K562 (cell line): Measurements from ENCODE around the gene ALDH9A1. TPM values are rescaled to one million over a fixed set of nuclear protein-coding genes. Genes with fewer than 3 reads are reported as not detected.

Experiments used
- ATAC-seq: fragments of 200-7000 bp; cut with Tn5 transposase; 3 replicates; pipeline ENCODE4 v1.9.1; 2020; ENCODE audit warnings: moderate library complexity
- BruUV-seq: library from RNA; stranded (reverse); fragments of 400-500 nt; replicated peaks from 2 replicates; lab custom pipeline; 2021; lab: Mats Ljungman, UMichigan
- CTCF ChIA-PET: fragments of 300-600 bp; formaldehyde crosslinking; extraction: SDS; loops from one replicate; lab custom pipeline; 2021; ENCODE audit warnings: low intra/inter-chr PET ratio; lab: Yijun Ruan, JAX
- POLR2A ChIA-PET: fragments of 300-600, 350-650 bp; sonication (Branson Sonifier 250); formaldehyde crosslinking; extraction: SDS; loops from one replicate; lab custom pipeline; 2021; ENCODE audit warnings: antibody characterized with exemption, inconsistent platforms; lab: Yijun Ruan, JAX
- DNase-seq, 4 experiments: peaks; one replicate each; pipeline versions ENCODE4 v3.0.0 to v3.0.0-alpha.2; 2011 to 2018; ENCODE audit warnings: low spot score in 3 of 4, mixed read lengths in 3 of 4; ENCODE audit errors: extremely low read depth in 1 of 4
- FAIRE-seq: peaks from 2 replicates; lab custom pipeline; 2011; peaks lifted over from hg19 to GRCh38; lab: Jason Lieb, UNC
- H2AFZ ChIP-seq: 2 replicates; pipeline ENCODE4 v1.6.0; 2011; ENCODE audit warnings: low read depth, low read length, control low read depth, inconsistent platforms
- H3K27ac ChIP-seq: fragments of 200-600 bp; 3 replicates; pipeline ENCODE4 v1.8.0; 2011; ENCODE audit warnings: low read depth, mild to moderate bottlenecking, control low read depth, inconsistent platforms, low read length, moderate library complexity, mixed read lengths; ENCODE audit errors: extremely low read depth
- H3K27me3 ChIP-seq, 2 experiments: fragments of 300-600 bp in 1 of 2; 2 replicates in 1 of 2; 3 replicates in 1 of 2; pipeline versions ENCODE4 v1.6.0 to v1.8.0; 2011; ENCODE audit warnings: inconsistent platforms in 2 of 2, low read length in 2 of 2, mild to moderate bottlenecking in 1 of 2, mixed read lengths in 1 of 2, moderate library complexity in 1 of 2; ENCODE audit not compliant: control insufficient read depth in 2 of 2, insufficient read depth in 2 of 2
- H3K36me3 ChIP-seq: fragments of 300-600 bp; 3 replicates; pipeline ENCODE4 v1.8.0; 2011; ENCODE audit warnings: mild to moderate bottlenecking, low read length, inconsistent platforms; ENCODE audit not compliant: control insufficient read depth, insufficient read depth
- H3K4me1 ChIP-seq, 2 experiments: fragments of 200-600 bp in 1 of 2; replicated peaks in 1 of 2; 2 replicates in 1 of 2; 3 replicates in 1 of 2; pipeline versions ENCODE4 v1.5.1 to v1.8.0; 2011; ENCODE audit warnings: inconsistent platforms in 2 of 2, low read length in 2 of 2, mild to moderate bottlenecking in 1 of 2, mixed read lengths in 1 of 2, moderate library complexity in 1 of 2; ENCODE audit not compliant: control insufficient read depth in 2 of 2, insufficient read depth in 2 of 2
- H3K4me2 ChIP-seq: 2 replicates; pipeline ENCODE4 v1.6.1; 2011; ENCODE audit warnings: low read length, control low read depth, inconsistent platforms, mixed read lengths; ENCODE audit not compliant: insufficient read depth
- H3K4me3 ChIP-seq: fragments of 200-600 bp; sonication (generic), shearing (Covaris generic); 2 replicates; pipeline ENCODE4 v1.5.1; 2016; ENCODE audit warnings: control low read depth, inconsistent platforms
- H3K79me2 ChIP-seq: fragments of 200-600 bp; 3 replicates; pipeline ENCODE4 v1.8.0; 2011; ENCODE audit warnings: low read length, inconsistent platforms; ENCODE audit not compliant: control insufficient read depth, insufficient read depth
- H3K9ac ChIP-seq, 2 experiments: 2 replicates each; pipeline versions ENCODE4 v1.6.0 to v1.6.1; 2011; ENCODE audit warnings: low read depth in 2 of 2, low read length in 2 of 2, control low read depth in 1 of 2, inconsistent platforms in 1 of 2, mild to moderate bottlenecking in 1 of 2, mixed read lengths in 1 of 2; ENCODE audit not compliant: insufficient read depth in 1 of 2
- H3K9me1 ChIP-seq: one replicate; pipeline ENCODE4 v1.6.0; 2011; ENCODE audit warnings: inconsistent platforms, mild to moderate bottlenecking, low read length, moderate library complexity; ENCODE audit not compliant: control insufficient read depth, insufficient read depth
- H3K9me3 ChIP-seq: replicated peaks from 2 replicates; pipeline ENCODE4 v1.5.1; 2011; ENCODE audit warnings: low read depth, low read length, inconsistent platforms; ENCODE audit not compliant: control insufficient read depth, insufficient read depth
- H4K20me1 ChIP-seq: replicated peaks from 2 replicates; pipeline ENCODE4 v1.6.1; 2011; ENCODE audit warnings: low read length, inconsistent platforms, mixed read lengths; ENCODE audit not compliant: control insufficient read depth, insufficient read depth
- BRCA1 ChIP-seq, 2 experiments: fragments of 450-650 bp in 1 of 2; sonication (generic) in 1 of 2; formaldehyde crosslinking in 1 of 2; IDR thresholded peaks; 2 replicates each; pipeline versions ENCODE4 v1.5.0 to v1.6.1; 2017 to 2020; ENCODE audit warnings: mild to moderate bottlenecking in 1 of 2, missing genetic modification reagents in 1 of 2
- FOXJ2 ChIP-seq: fragments of 200-800 bp; sonication (Bioruptor generic); IDR thresholded peaks from 2 replicates; pipeline ENCODE4 v1.6.1; 2016; ENCODE audit warnings: missing genetic modification characterization, missing compliant biosample characterization
- SRF ChIP-seq, 2 experiments: fragments of 250-450, 450-650 bp in 1 of 2; sonication (Bioruptor Pico) in 1 of 2; sonication (generic) in 1 of 2; formaldehyde crosslinking; IDR thresholded peaks; 2 replicates each; pipeline versions ENCODE4 v1.5.0 to v1.5.1; 2020 to 2022; ENCODE audit warnings: mild to moderate bottlenecking in 1 of 2, missing genetic modification reagents in 1 of 2
- TCFL5 ChIP-seq: fragments of 250-450 bp; sonication (Bioruptor Pico); conservative IDR thresholded peaks from 2 replicates; pipeline ENCODE4 v1.6.1; 2021; ENCODE audit warnings: mild to moderate bottlenecking, moderate library complexity, matching md5 sums
- ZNF436 ChIP-seq: fragments of 250-450, 450-650 bp; sonication (Bioruptor Pico); formaldehyde crosslinking; IDR thresholded peaks from 2 replicates; pipeline ENCODE4 v1.7.0; 2020; ENCODE audit warnings: mild to moderate bottlenecking
- ZNF77 ChIP-seq: fragments of 250-450 bp; sonication (Bioruptor Pico); IDR thresholded peaks from 2 replicates; pipeline ENCODE4 v1.5.0; 2020
- ZZZ3 ChIP-seq: fragments of 450-650 bp; IDR thresholded peaks from 2 replicates; pipeline ENCODE4 v1.6.1; 2016; ENCODE audit warnings: antibody characterized with exemption, mild to moderate bottlenecking, moderate library complexity
- WGBS: fragments of 100-300 bp; shearing (Covaris generic); methylation state at CpG from one replicate; pipeline ENCODE4 v1.1.6; 2016; ENCODE audit warnings: low coverage, mixed read lengths; ENCODE audit not compliant: insufficient coverage; ENCODE audit errors: missing lambda C conversion rate; 5-methylcytosine and 5-hydroxymethylcytosine counted together
- in situ Hi-C: fragments of 300-500 bp; cut with MboI; formaldehyde crosslinking; loops from 4 replicates; pipeline ENCODE4 v1.15.0; 2018; ENCODE audit warnings: inconsistent platforms, mixed read lengths
- intact Hi-C: fragments of 100-400 bp; cut with micrococcal nuclease; formaldehyde crosslinking; loops from 2 replicates; pipeline ENCODE4 v1.14.2; 2022
- polyA plus RNA-seq, 8 experiments: library from polyadenylated mRNA; depleted of rRNA in 4 of 8; stranded (reverse) in 5 of 8; unstranded in 3 of 8; fragments of >200 nt; fragmentation: Nextera tagmentation in 2 of 8; fragmentation: Illumina TruSeq in 1 of 8; extraction: Ambion mirVana in 2 of 8; extraction: Trizol in 1 of 8; gene quantifications; 2 replicates each; pipeline versions ENCODE4 v1.2.1 to v1.2.3, GENCODE V29; 2011 to 2014; ENCODE audit warnings: inconsistent platforms in 1 of 8, missing spikeins in 1 of 8
- total RNA-seq, 7 experiments: library from RNA; depleted of rRNA in 6 of 7; stranded (reverse); fragments of >200 nt in 6 of 7; fragmentation: Illumina TruSeq in 2 of 7; extraction: Trizol in 2 of 7; gene quantifications; 2 replicates each; pipeline versions ENCODE4 v1.2.1 to v1.2.3, GENCODE V29; 2011 to 2021; ENCODE audit warnings: low replicate concordance in 1 of 7
- TF ChIP-seq, protein P1 (sequence below): IDR thresholded peaks from 2 replicates; pipeline ENCODE4 v1.6.1; 2014; ENCODE audit warnings: antibody characterized with exemption

Gene ALDH9A1
- total and polyA plus RNA-seq, 9 of the 15 experiments (the other 6 are each of a cell fraction or from before 2014, with no cell fraction given), result 26.5 to 54.3 (median 39.2) TPM

DNA sequence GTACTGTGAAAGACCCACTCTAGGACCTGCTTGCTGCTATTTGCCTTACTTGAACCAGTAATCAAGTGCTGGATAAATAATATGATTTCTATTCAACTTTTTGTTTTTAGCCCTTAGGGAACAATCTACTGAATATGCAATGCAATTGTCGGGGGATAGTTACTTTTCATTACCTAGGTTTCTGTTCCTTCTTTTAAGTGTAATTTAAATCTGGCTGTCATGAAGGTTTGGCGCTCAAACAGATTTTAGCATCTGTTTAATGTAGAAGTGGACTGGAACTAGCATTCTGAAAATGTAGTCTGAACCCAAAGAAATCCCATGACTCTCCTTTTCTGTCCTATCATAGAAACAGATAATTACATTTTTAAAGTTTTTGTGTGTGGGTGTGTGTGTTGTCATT, 62.5 kb downstream of the ALDH9A1 start:
- in situ Hi-C loops (no loop called here), intact Hi-C loops (no loop called here)
- Histone ChIP-seq H3K4me2 (no peak overlapping the region), H3K4me1 (peaks cover 8 to 12% of the 10 kb centered on the region in 2 experiments; a peak in 3 of 5 replicates), H3K9me3 (no peaks in the 10 kb centered on the region), H3K9ac (no peak overlapping the region), H3K9me1 (no peaks in the 10 kb centered on the region), H4K20me1 (no peaks in the 10 kb centered on the region), H3K79me2 (peaks cover 26% of the 10 kb centered on the region; the same call in 2 of the 3 replicates), H3K36me3 (peaks cover 2% of the 10 kb centered on the region; the same call in 1 of the 3 replicates), H3K4me3 (no peak overlapping the region), H3K27ac (no peak overlapping the region), H3K27me3 (no peaks in the 10 kb centered on the region), H2AFZ (no peak overlapping the region)
- no peak for FAIRE-seq
- CTCF ChIA-PET, result no interaction called here
- WGBS, result 69% methylated on average over 2 of the region's 2 CpGs
- POLR2A ChIA-PET, result interaction anchor here (0.7 kb wide), 1 partner anchor 16 kb away, joined by 3 read pairs; no protein-coding TSS in a partner anchor
- no TSS peak for BruUV-seq
- ATAC-seq, result no peak
- DNase-seq, result no peak
- TF ChIP-seq BRCA1 (IDR thresholded peaks at IDR 0.05) (no peak), BRCA1 (CRISPR knock-in tag; IDR thresholded peaks at IDR 0.05) (no peak), ZNF77 (CRISPR knock-in tag) (no peak), TCFL5 (CRISPR knock-in tag) (no peak), SRF (CRISPR knock-in tag; IDR thresholded peaks at IDR 0.05) (no peak), ZNF436 (no peak), ZZZ3 (no peak), FOXJ2 (no peak)
- TF ChIP-seq, protein P1, sequence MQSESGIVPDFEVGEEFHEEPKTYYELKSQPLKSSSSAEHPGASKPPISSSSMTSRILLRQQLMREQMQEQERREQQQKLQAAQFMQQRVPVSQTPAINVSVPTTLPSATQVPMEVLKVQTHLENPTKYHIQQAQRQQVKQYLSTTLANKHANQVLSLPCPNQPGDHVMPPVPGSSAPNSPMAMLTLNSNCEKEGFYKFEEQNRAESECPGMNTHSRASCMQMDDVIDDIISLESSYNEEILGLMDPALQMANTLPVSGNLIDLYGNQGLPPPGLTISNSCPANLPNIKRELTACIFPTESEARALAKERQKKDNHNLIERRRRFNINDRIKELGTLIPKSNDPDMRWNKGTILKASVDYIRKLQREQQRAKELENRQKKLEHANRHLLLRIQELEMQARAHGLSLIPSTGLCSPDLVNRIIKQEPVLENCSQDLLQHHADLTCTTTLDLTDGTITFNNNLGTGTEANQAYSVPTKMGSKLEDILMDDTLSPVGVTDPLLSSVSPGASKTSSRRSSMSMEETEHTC, result no peak
